Measurements from ENCODE around the gene MYL12A.

DNA sequence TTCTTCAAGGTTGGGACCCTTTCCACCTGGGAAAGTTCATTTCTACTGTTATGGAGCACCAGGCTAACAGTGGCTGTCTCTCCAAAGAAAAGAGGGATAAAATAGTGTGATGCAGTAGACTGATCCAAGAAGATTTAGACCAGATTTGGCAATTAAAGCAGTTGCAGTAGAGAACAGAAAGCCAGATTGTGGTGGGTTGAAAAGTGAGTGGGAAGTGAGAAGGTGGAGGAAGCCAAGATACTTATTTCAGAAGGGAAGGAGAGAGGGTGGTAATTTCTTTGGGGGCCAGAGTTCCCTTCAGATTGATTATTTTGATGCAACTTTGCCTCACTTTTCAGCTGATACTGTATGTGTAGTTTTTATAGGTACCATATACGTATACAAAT lies 22.3 kb downstream of the MYL12A start:
- TF ChIP-seq POLR2AphosphoS5 (IDR thresholded peaks at IDR 0.05; ENCODE audit: low read depth, low read length) (no peak), TAF1 (IDR thresholded peaks at IDR 0.05; ENCODE audit: low read depth, low read length) (no peak), POLR2A (IDR thresholded peaks at IDR 0.05; ENCODE audit: low read depth, low read length) (no peak), POU2F2 (IDR thresholded peaks at IDR 0.05; ENCODE audit: low read depth, low read length) (no peak), SPI1 (IDR thresholded peaks at IDR 0.05; ENCODE audit: low read depth, low read length) (no peak; the same call in 1 of the 2 replicates), PAX5 (IDR thresholded peaks at IDR 0.05; ENCODE audit: insufficient read depth, low read length, severe bottlenecking) (no peak)
